Measurements from ENCODE around the gene CCDC68. TPM values are rescaled to one million over a fixed set of nuclear protein-coding genes. Genes with fewer than 3 reads are reported as not detected.

The CCDC68 gene
- total and polyA plus RNA-seq, 9 donors = 5.4 to 62.8 (median 11.2) TPM

DNA sequence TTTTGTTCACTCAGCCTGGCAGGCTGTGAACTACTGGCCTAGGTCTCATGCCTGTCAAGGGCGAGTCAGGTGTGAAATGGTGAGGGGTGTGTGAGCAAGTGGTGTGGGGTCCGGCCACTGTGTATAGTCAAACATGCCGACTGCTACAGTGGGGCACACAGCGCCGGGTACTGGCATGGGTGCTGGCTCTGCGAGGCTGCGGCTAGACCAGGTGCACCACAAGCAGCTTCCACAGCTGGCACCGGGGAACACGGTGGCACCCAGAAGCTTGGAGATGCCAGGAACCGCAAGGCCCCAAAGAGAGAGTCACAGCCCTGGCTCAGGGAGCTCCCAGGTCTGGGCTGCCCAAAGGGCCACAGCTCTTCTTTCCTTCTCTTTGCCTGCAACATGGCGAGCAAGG lies 49.7 kb downstream of the CCDC68 start:
- Histone ChIP-seq H3K9me3 (peaks cover 0 to 4% of the 10 kb centered on the region in 2 donors), H3K4me1 (ENCODE audit: insufficient read depth) (no peaks in the 10 kb centered on the region), H3K36me3 (no peaks in the 10 kb centered on the region), H3K27ac (no peak overlapping the region), H3K4me3 (no peak overlapping the region), H3K27me3 (no peaks in the 10 kb centered on the region)
- WGBS, 3 donors = 88 to 89% (median 89%) methylated on average over 11 of the region's 11 CpGs
- TF ChIP-seq POLR2A (IDR thresholded peaks at IDR 0.05) (no peak), EP300 (IDR thresholded peaks at IDR 0.05) (no peak)
- TF ChIP-seq, protein P1, sequence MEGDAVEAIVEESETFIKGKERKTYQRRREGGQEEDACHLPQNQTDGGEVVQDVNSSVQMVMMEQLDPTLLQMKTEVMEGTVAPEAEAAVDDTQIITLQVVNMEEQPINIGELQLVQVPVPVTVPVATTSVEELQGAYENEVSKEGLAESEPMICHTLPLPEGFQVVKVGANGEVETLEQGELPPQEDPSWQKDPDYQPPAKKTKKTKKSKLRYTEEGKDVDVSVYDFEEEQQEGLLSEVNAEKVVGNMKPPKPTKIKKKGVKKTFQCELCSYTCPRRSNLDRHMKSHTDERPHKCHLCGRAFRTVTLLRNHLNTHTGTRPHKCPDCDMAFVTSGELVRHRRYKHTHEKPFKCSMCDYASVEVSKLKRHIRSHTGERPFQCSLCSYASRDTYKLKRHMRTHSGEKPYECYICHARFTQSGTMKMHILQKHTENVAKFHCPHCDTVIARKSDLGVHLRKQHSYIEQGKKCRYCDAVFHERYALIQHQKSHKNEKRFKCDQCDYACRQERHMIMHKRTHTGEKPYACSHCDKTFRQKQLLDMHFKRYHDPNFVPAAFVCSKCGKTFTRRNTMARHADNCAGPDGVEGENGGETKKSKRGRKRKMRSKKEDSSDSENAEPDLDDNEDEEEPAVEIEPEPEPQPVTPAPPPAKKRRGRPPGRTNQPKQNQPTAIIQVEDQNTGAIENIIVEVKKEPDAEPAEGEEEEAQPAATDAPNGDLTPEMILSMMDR (IDR thresholded peaks at IDR 0.05) = no peak
- intact Hi-C loops (cut with DNase I) = no loop called here
- DNase-seq = no peak

DNA sequence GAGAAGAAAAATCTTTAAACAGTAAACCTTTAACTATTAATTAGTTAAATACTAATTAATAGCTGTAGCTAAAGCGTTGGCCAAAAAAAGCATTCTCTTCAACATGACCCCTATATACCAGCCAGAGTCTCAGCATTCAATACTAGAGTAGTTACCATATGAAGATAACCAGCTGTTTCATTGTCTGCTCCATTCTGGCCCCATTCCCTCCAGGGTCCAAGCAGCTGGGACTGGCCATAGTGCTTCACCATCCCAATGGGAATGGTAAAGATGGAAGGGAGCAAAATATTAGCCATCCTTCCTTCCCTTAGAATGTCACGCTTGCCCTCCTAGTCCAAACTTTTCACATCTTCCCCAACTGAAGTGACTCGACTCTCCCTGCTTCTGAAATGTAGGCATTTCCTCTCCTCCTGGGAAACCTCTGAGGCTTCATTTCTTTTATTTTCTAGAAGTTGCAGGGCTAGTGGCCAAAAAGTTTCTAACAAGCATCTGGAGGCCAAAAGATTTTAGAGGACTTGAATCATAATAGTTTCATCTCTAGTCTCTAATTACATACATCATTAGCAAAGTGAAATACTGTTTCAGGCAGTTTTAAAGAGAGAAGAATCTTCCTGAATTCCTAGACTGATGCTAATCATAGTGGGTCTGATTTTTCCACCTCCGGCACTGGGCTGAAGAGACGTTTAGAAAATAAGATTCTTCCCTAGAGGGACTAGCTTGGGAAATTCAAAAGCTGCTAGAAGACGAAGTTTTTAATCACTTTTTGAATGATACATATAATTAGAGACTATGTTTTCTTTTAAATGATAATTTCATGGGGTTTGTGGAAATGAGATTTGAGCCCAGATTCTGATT lies 52.7 kb downstream of the CCDC68 start:
- 65 to 73% (median 72%) methylated on average over 6 of the region's 6 CpGs for WGBS, 3 donors
- TF ChIP-seq POLR2A (IDR thresholded peaks at IDR 0.05) (no peak), EP300 (IDR thresholded peaks at IDR 0.05) (no peak)
- TF ChIP-seq, protein P1 (IDR thresholded peaks at IDR 0.05) = no peak
- Histone ChIP-seq H3K4me3 (no peak overlapping the region), H3K4me1 (ENCODE audit: insufficient read depth) (no peaks in the 10 kb centered on the region), H3K9me3 (peaks cover 0 to 4% of the 10 kb centered on the region in 2 donors), H3K27me3 (no peaks in the 10 kb centered on the region), H3K36me3 (no peaks in the 10 kb centered on the region), H3K27ac (no peak overlapping the region)
- intact Hi-C loops (cut with DNase I) = no loop called here
- DNase-seq = no peak

DNA sequence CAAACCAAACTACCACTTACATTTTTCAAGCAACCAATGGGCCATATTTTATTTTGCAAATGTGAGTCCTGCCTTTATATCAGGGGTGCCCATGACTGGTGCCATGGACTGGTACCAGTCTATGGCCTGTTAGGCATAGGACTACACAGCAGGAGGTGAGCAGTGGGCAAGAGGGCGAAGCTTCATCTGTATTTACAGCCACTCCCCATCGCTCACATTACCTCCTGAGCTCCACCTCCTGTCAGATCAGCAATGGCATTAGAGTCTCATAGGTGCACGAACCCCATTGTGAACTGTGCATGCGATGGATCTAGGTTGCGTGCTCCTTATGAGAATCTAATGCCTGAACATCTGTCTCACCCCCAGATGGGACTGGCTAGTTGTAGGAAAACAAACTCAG lies 53.6 kb downstream of the CCDC68 start:
- Histone ChIP-seq H3K4me1 (ENCODE audit: insufficient read depth) (no peaks in the 10 kb centered on the region), H3K27ac (no peak overlapping the region), H3K4me3 (no peak overlapping the region), H3K27me3 (no peaks in the 10 kb centered on the region), H3K9me3 (peaks cover 0 to under 1% of the 10 kb centered on the region in 2 donors), H3K36me3 (no peaks in the 10 kb centered on the region)
- 87 to 99% (median 97%) methylated on average over 5 of the region's 5 CpGs for WGBS, 3 donors
- DNase-seq = no peak
- TF ChIP-seq POLR2A (IDR thresholded peaks at IDR 0.05) (no peak), EP300 (IDR thresholded peaks at IDR 0.05) (no peak)
- TF ChIP-seq, protein P1 (IDR thresholded peaks at IDR 0.05) = no peak
- intact Hi-C loops (cut with DNase I) = no loop called here

DNA sequence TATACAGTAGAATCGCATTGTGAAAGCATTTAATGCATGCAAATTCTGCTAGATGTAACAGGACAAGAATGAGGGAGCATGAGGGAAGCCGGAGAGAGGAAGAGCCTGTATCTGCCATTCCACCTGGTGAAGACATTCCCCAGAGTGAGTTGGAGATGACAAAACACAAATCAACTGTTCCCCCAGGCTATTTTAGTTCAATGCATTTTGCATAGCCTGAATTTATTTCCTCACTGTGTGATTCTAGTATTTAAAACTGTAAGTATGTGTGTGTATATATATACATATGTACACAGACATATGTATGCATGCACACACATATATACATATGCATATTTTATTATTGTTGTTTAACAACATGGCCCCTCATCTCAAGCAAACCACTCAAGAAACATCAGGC lies 54.7 kb downstream of the CCDC68 start:
- intact Hi-C loops (cut with DNase I) = no loop called here
- WGBS, 3 donors = 94 to 96% (median 95%) methylated on average over 2 of the region's 2 CpGs
- Histone ChIP-seq H3K4me3 (no peak overlapping the region), H3K36me3 (no peaks in the 10 kb centered on the region), H3K9me3 (no peaks in the 10 kb centered on the region), H3K27ac (no peak overlapping the region), H3K27me3 (no peaks in the 10 kb centered on the region), H3K4me1 (ENCODE audit: insufficient read depth) (no peaks in the 10 kb centered on the region)
- TF ChIP-seq, protein P1 (IDR thresholded peaks at IDR 0.05) = no peak
- TF ChIP-seq EP300 (IDR thresholded peaks at IDR 0.05) = no peak
- no peak for TF ChIP-seq POLR2A (IDR thresholded peaks at IDR 0.05)
- no peak for DNase-seq
